CD4-positive, alpha-beta T cell treated with Interleukin-1 beta for 1 hour (primary cell): ENCODE measurements around the gene UBE2E1.
"Not testable (repeated sequence)": the region's sequence is repeated elsewhere in the genome, so short reads cannot be mapped to it uniquely, and the experiment has no call there.

Experiments
- DNase-seq, 2 donors: peaks; one replicate each; pipeline ENCODE4 v3.0.0-alpha.2; 2020 to 2022

UBE2E1 gene

GRCh38 chr3:23884481-23884880, 78.7 kb downstream of the UBE2E1 start:
- DNase-seq = no peak

- no peak for DNase-seq
These were observed 79.5 kb downstream of the UBE2E1 start for GRCh38 chr3:23885210-23885609.

- DNase-seq = no peak
These were observed 80.6 kb downstream of the UBE2E1 start for GRCh38 chr3:23886311-23886710.

- peak in 1 of 2 donors; percentile 46 for DNase-seq
These were observed 83.0 kb downstream of the UBE2E1 start for GRCh38 chr3:23888617-23889228.

- DNase-seq = no peak
These were observed 83.6 kb downstream of the UBE2E1 start for GRCh38 chr3:23889386-23889785.

GRCh38 chr3:23889950-23890349, 84.2 kb downstream of the UBE2E1 start:
- DNase-seq = no peak

- no peak for DNase-seq
These were observed 88.7 kb downstream of the UBE2E1 start for GRCh38 chr3:23894254-23895061.

GRCh38 chr3:23895181-23895580, 89.4 kb downstream of the UBE2E1 start:
- no peak for DNase-seq

GRCh38 chr3:23900744-23901143, 95.0 kb downstream of the UBE2E1 start:
- DNase-seq = no peak

GRCh38 chr3:23904545-23904944, 98.8 kb downstream of the UBE2E1 start:
- DNase-seq = no peak

- no peak for DNase-seq
These were observed 103.6 kb downstream of the UBE2E1 start for GRCh38 chr3:23909341-23909740.

GRCh38 chr3:23911397-23911796, 105.6 kb downstream of the UBE2E1 start:
- DNase-seq = no peak

- not testable (repeated sequence) for DNase-seq
These were observed 106.6 kb downstream of the UBE2E1 start for GRCh38 chr3:23912335-23912734.

GRCh38 chr3:23913182-23913581, 107.4 kb downstream of the UBE2E1 start:
- DNase-seq = no peak

GRCh38 chr3:23913873-23914743, 108.4 kb downstream of the UBE2E1 start:
- no peak for DNase-seq

- no peak for DNase-seq
These were observed 109.9 kb downstream of the UBE2E1 start for GRCh38 chr3:23915537-23916108.

- no peak for DNase-seq
These were observed 110.6 kb downstream of the UBE2E1 start for GRCh38 chr3:23916152-23916885.

GRCh38 chr3:23916886-23917678, 111.3 kb downstream of the UBE2E1 start, which contains the start of the genes NKIRAS1 and RPL15:
NKIRAS1 (minus strand) TSS chr3:23916990; CDS start chr3:23910904, 6,086 bp downstream.
RPL15 (plus strand) TSS chr3:23917132; CDS start chr3:23917860, 728 bp downstream.
- peak; percentile 97 to 98 for DNase-seq

- DNase-seq = not testable (repeated sequence)
These were observed 112.0 kb downstream of the UBE2E1 start for GRCh38 chr3:23917679-23918303.

- DNase-seq = not testable (repeated sequence)
These were observed 112.6 kb downstream of the UBE2E1 start for GRCh38 chr3:23918331-23918730.

GRCh38 chr3:23919628-23920027, 113.9 kb downstream of the UBE2E1 start:
- no peak for DNase-seq
